Measurements from ENCODE around the gene OR52J3.

OR52J3 gene

GRCh38 chr11:5037926-5038325 is 8.4 kb upstream of the OR52J3 start:
- TF ChIP-seq CTCF (IDR thresholded peaks at IDR 0.05), result no peak

GRCh38 chr11:5038341-5038740 is 8.0 kb upstream of the OR52J3 start:
- TF ChIP-seq CTCF (IDR thresholded peaks at IDR 0.05), result no peak

GRCh38 chr11:5040876-5041275 is 5.5 kb upstream of the OR52J3 start:
- TF ChIP-seq CTCF (IDR thresholded peaks at IDR 0.05), result no peak

GRCh38 chr11:5042091-5042490 is 4.2 kb upstream of the OR52J3 start:
- TF ChIP-seq CTCF (IDR thresholded peaks at IDR 0.05), result no peak

- no peak for TF ChIP-seq CTCF (IDR thresholded peaks at IDR 0.05)
Measured at GRCh38 chr11:5043380-5043779, 2.9 kb upstream of the OR52J3 start.

GRCh38 chr11:5046754-5047330 is 516 bp downstream of the OR52J3 start:
- no peak for TF ChIP-seq CTCF (IDR thresholded peaks at IDR 0.05)

GRCh38 chr11:5059391-5059790 is 13.1 kb downstream of the OR52J3 start, which contains the start of gene OR52E2:
OR52E2 (minus strand) TSS chr11:5059627; CDS start chr11:5059627, 0 bp downstream.
- no peak for TF ChIP-seq CTCF (IDR thresholded peaks at IDR 0.05)

- no peak for TF ChIP-seq CTCF (IDR thresholded peaks at IDR 0.05)
Measured at GRCh38 chr11:5065027-5065426, 18.7 kb downstream of the OR52J3 start.
